Measurements from ENCODE around the gene SGTA.

The SGTA gene

GRCh38 chr19:2750808-2751437 is 32.1 kb downstream of the SGTA start:
- H3K4me3 ChIP-seq (ENCODE audit: low read depth, low read length): no peak overlapping the region
- H3K27ac ChIP-seq: no peak overlapping the region
- H3K9me3 ChIP-seq (ENCODE audit: severe bottlenecking): no peaks in the 10 kb centered on the region
- H3K27me3 ChIP-seq (ENCODE audit: insufficient read depth, low read depth, severe bottlenecking): no peaks in the 10 kb centered on the region
- no peak for TF ChIP-seq CTCF (IDR thresholded peaks at IDR 0.05; ENCODE audit: low read depth, low read length)
- DNase-seq: no peak
- peaks cover 28% of the 10 kb centered on the region for H3K36me3 ChIP-seq

DNA sequence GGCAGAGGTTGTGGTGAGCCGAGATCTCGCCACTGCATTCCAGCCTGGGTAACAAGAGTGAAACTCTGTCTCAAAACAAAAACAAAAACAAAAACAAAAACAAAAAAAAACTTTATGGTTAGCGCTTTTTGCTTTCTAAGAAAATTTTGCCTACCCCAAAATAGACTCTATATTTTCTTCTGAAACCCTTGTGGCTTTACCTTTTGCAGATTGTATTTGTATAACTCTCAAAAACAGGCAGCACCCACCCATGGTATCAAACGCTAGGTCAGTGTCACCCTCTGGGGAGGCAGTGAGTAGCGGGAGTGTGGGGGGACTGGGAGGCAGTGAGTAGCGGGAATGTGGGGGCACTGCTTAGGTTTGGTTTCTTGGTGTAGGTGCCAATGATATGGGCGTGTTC is 35.7 kb downstream of the SGTA start:
- no peaks in the 10 kb centered on the region for H3K27me3 ChIP-seq (ENCODE audit: insufficient read depth, low read depth, severe bottlenecking)
- no peak overlapping the region for H3K27ac ChIP-seq
- no peaks in the 10 kb centered on the region for H3K9me3 ChIP-seq (ENCODE audit: severe bottlenecking)
- no peak overlapping the region for H3K4me3 ChIP-seq (ENCODE audit: low read depth, low read length)
- no peaks in the 10 kb centered on the region for H3K36me3 ChIP-seq
- DNase-seq: no peak
- TF ChIP-seq CTCF (IDR thresholded peaks at IDR 0.05; ENCODE audit: low read depth, low read length): no peak

GRCh38 chr19:2744113-2744512 is 39.0 kb downstream of the SGTA start:
- H3K4me3 ChIP-seq (ENCODE audit: low read depth, low read length): no peak overlapping the region
- H3K27ac ChIP-seq: no peak overlapping the region
- H3K27me3 ChIP-seq (ENCODE audit: insufficient read depth, low read depth, severe bottlenecking): no peaks in the 10 kb centered on the region
- H3K36me3 ChIP-seq: no peaks in the 10 kb centered on the region
- TF ChIP-seq CTCF (IDR thresholded peaks at IDR 0.05; ENCODE audit: low read depth, low read length): no peak
- no peak for DNase-seq
- no peaks in the 10 kb centered on the region for H3K9me3 ChIP-seq (ENCODE audit: severe bottlenecking)

GRCh38 chr19:2743099-2743498 is 40.0 kb downstream of the SGTA start:
- H3K27me3 ChIP-seq (ENCODE audit: insufficient read depth, low read depth, severe bottlenecking): no peaks in the 10 kb centered on the region
- H3K27ac ChIP-seq: no peak overlapping the region
- H3K9me3 ChIP-seq (ENCODE audit: severe bottlenecking): no peaks in the 10 kb centered on the region
- H3K4me3 ChIP-seq (ENCODE audit: low read depth, low read length): no peak overlapping the region
- no peak for TF ChIP-seq CTCF (IDR thresholded peaks at IDR 0.05; ENCODE audit: low read depth, low read length)
- peaks cover 4% of the 10 kb centered on the region; the same call in 1 of the 2 replicates for H3K36me3 ChIP-seq
- DNase-seq: no peak

- peak overlapping the region; percentile 23 for H3K4me3 ChIP-seq (ENCODE audit: low read depth, low read length)
- no peak for TF ChIP-seq CTCF (IDR thresholded peaks at IDR 0.05; ENCODE audit: low read depth, low read length)
- no peaks in the 10 kb centered on the region for H3K9me3 ChIP-seq (ENCODE audit: severe bottlenecking)
- H3K27me3 ChIP-seq (ENCODE audit: insufficient read depth, low read depth, severe bottlenecking): no peaks in the 10 kb centered on the region
- H3K36me3 ChIP-seq: peaks cover 23% of the 10 kb centered on the region
- H3K27ac ChIP-seq: peak overlapping the region; percentile 85
- DNase-seq: no peak
These were observed 42.8 kb downstream of the SGTA start for GRCh38 chr19:2740314-2740656.

Measured in WERI-Rb-1 (cell line).